ENCODE measurements around the gene HHATL.

DNA sequence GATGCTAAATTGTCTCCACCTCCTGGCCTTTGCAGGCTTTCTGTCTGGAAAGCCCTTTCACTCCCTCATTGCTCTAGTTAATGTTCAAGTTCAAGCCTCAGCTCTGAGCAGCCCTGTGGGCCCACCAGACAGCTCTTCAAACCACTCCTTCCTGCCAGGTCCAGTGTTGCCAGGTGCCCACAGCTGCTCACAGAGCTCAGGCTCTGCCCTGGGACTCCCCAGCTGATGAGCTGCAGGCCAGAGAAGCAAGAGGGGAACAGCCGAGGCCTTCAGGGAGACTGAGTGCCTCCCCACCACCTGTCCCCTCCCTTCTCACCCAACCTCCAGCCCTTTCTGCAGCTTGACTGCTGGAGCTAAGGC is 50.4 kb downstream of the HHATL start:
- no peak for TF ChIP-seq POLR2A (IDR thresholded peaks at IDR 0.05)
- TF ChIP-seq, protein P1, sequence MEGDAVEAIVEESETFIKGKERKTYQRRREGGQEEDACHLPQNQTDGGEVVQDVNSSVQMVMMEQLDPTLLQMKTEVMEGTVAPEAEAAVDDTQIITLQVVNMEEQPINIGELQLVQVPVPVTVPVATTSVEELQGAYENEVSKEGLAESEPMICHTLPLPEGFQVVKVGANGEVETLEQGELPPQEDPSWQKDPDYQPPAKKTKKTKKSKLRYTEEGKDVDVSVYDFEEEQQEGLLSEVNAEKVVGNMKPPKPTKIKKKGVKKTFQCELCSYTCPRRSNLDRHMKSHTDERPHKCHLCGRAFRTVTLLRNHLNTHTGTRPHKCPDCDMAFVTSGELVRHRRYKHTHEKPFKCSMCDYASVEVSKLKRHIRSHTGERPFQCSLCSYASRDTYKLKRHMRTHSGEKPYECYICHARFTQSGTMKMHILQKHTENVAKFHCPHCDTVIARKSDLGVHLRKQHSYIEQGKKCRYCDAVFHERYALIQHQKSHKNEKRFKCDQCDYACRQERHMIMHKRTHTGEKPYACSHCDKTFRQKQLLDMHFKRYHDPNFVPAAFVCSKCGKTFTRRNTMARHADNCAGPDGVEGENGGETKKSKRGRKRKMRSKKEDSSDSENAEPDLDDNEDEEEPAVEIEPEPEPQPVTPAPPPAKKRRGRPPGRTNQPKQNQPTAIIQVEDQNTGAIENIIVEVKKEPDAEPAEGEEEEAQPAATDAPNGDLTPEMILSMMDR (IDR thresholded peaks at IDR 0.05): no peak

Data from uterus (tissue), 2 donors.